ENCODE data around the gene PLCB1.

PLCB1 gene

DNA sequence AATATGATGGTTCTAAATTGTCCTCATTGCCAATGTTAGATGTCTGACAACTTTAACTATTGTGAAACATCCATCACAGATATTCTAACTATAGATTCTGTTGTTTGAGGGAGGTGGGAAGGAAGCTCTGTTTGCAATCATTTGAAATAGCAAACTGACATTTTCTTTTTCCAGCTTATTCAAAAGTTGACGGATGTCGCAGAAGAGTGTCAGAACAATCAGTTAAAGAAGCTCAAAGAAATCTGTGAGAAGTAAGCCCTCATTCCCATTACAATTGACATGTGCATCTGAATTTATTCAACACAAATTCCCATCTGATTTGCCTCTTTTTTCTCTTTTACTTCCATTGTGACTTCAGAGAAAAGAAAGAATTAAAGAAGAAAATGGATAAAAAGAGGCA, 656.2 kb downstream of the PLCB1 start:
- Histone ChIP-seq H3K4me3 (ENCODE audit: low read depth in 1 of 2, low read length in 2 of 2) (no peak overlapping the region), H4K20me1 (ENCODE audit: insufficient read depth, low read length) (no peaks in the 10 kb centered on the region), H3K79me2 (ENCODE audit: insufficient read depth, low read length) (no peaks in the 10 kb centered on the region), H3K9me3 (ENCODE audit: insufficient read depth, low read length, severe bottlenecking) (no peaks in the 10 kb centered on the region), H2AFZ (ENCODE audit: low read depth, low read length) (no peak overlapping the region), H3K36me3 (ENCODE audit: insufficient read depth, low read length) (peaks cover 44% of the 10 kb centered on the region), H3K27me3 (ENCODE audit: insufficient read depth, low read length, poor library complexity) (no peaks in the 10 kb centered on the region), H3K4me2 (ENCODE audit: insufficient read depth, low read length) (no peak overlapping the region), H3K9ac (ENCODE audit: low read depth, low read length) (no peak overlapping the region), H3K27ac (ENCODE audit: low read length) (no peak overlapping the region), H3K4me1 (ENCODE audit: insufficient read depth, low read length) (no peaks in the 10 kb centered on the region)
- no peak for ATAC-seq (ENCODE audit: insufficient read depth, low read depth)
- DNase-seq = no peak
- no peak for TF ChIP-seq EZH2 (IDR thresholded peaks at IDR 0.05; ENCODE audit: borderline replicate concordance, low read depth, low read length, severe bottlenecking)
- TF ChIP-seq, protein P1, sequence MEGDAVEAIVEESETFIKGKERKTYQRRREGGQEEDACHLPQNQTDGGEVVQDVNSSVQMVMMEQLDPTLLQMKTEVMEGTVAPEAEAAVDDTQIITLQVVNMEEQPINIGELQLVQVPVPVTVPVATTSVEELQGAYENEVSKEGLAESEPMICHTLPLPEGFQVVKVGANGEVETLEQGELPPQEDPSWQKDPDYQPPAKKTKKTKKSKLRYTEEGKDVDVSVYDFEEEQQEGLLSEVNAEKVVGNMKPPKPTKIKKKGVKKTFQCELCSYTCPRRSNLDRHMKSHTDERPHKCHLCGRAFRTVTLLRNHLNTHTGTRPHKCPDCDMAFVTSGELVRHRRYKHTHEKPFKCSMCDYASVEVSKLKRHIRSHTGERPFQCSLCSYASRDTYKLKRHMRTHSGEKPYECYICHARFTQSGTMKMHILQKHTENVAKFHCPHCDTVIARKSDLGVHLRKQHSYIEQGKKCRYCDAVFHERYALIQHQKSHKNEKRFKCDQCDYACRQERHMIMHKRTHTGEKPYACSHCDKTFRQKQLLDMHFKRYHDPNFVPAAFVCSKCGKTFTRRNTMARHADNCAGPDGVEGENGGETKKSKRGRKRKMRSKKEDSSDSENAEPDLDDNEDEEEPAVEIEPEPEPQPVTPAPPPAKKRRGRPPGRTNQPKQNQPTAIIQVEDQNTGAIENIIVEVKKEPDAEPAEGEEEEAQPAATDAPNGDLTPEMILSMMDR (IDR thresholded peaks at IDR 0.05; ENCODE audit: borderline replicate concordance, extremely low read depth, low read length, poor library complexity, severe bottlenecking) = no peak

DNA sequence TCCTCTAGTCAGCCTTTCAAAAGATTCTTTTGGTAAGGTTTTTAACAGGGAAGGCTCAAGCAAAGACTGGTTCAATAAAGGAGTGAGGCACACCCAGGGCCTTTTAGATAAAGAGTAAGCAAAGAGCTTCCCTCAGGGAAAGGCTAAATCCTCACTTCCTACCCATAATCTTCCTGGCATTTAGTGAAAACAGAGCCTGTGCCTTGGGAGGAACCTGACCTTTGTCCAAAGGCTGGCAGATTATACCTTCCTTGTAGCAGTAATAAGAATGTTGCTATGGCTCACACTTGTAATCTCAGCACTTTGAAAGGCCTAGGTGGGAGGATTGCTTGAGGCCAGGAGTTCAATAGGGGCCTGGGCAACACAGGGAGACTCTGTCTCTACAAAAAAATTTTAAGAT, 656.8 kb downstream of the PLCB1 start:
- no peak overlapping the region for H2AFZ ChIP-seq (ENCODE audit: low read depth, low read length)
- H4K20me1 ChIP-seq (ENCODE audit: insufficient read depth, low read length) = no peaks in the 10 kb centered on the region
- no peak overlapping the region for H3K27ac ChIP-seq (ENCODE audit: low read length)
- TF ChIP-seq EZH2 (IDR thresholded peaks at IDR 0.05; ENCODE audit: borderline replicate concordance, low read depth, low read length, severe bottlenecking) = no peak
- TF ChIP-seq, protein P1 (IDR thresholded peaks at IDR 0.05; ENCODE audit: borderline replicate concordance, extremely low read depth, low read length, poor library complexity, severe bottlenecking) = no peak
- ATAC-seq (ENCODE audit: insufficient read depth, low read depth) (no peak), DNase-seq (no peak)
- H3K4me3 ChIP-seq (ENCODE audit: low read depth in 1 of 2, low read length in 2 of 2) = no peak overlapping the region
- H3K4me1 ChIP-seq (ENCODE audit: insufficient read depth, low read length) = no peaks in the 10 kb centered on the region
- H3K9me3 ChIP-seq (ENCODE audit: insufficient read depth, low read length, severe bottlenecking) = no peaks in the 10 kb centered on the region
- H3K9ac ChIP-seq (ENCODE audit: low read depth, low read length) = no peak overlapping the region
- peaks cover 44% of the 10 kb centered on the region for H3K36me3 ChIP-seq (ENCODE audit: insufficient read depth, low read length)
- H3K27me3 ChIP-seq (ENCODE audit: insufficient read depth, low read length, poor library complexity) = no peaks in the 10 kb centered on the region
- no peaks in the 10 kb centered on the region for H3K79me2 ChIP-seq (ENCODE audit: insufficient read depth, low read length)
- no peak overlapping the region for H3K4me2 ChIP-seq (ENCODE audit: insufficient read depth, low read length)

DNA sequence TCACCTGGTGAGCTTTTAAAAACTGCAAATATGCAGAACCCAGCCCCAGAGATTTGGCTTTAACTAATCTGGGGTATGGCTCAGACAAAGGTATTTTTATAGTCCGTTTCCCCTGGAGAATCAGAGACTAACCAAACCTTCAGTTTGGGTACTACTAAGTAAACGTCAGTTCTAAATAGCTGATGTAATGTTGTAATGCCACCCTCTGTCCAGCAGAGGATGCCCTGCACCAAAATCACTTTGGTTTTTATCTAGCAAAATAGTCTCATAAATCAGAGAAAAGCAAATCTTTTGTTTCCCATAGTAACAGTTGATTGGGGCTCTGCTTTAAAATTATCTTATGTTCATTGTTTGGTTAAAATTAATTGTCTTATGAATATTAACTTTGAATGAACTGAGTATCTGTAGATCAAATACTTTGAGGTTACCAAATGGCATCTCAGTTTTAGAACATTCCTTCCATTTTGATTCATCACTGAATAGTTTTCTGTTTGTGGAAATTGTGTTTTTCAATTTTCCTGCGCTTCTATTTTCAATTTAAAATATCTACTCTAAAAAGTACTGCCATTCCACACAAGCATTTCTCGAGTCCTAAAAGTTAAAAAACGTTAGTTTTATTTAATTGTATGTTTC, 658.5 kb downstream of the PLCB1 start:
- peak; percentile 39 for DNase-seq

More for the DNA sequence above, 658.5 kb downstream of the PLCB1 start:
- peak; percentile 67 for ATAC-seq (ENCODE audit: insufficient read depth, low read depth)
- no peak overlapping the region for H3K27ac ChIP-seq (ENCODE audit: low read length)
- no peak overlapping the region for H2AFZ ChIP-seq (ENCODE audit: low read depth, low read length)
- H3K9ac ChIP-seq (ENCODE audit: low read depth, low read length) = no peak overlapping the region
- H3K4me2 ChIP-seq (ENCODE audit: insufficient read depth, low read length) = no peak overlapping the region
- no peaks in the 10 kb centered on the region for H3K9me3 ChIP-seq (ENCODE audit: insufficient read depth, low read length, severe bottlenecking)
- no peaks in the 10 kb centered on the region for H3K27me3 ChIP-seq (ENCODE audit: insufficient read depth, low read length, poor library complexity)
- no peaks in the 10 kb centered on the region for H4K20me1 ChIP-seq (ENCODE audit: insufficient read depth, low read length)
- no peak for TF ChIP-seq EZH2 (IDR thresholded peaks at IDR 0.05; ENCODE audit: borderline replicate concordance, low read depth, low read length, severe bottlenecking)
- TF ChIP-seq, protein P1 (IDR thresholded peaks at IDR 0.05; ENCODE audit: borderline replicate concordance, extremely low read depth, low read length, poor library complexity, severe bottlenecking) = peak; percentile 91
- no peak overlapping the region for H3K4me3 ChIP-seq (ENCODE audit: low read depth in 1 of 2, low read length in 2 of 2)
- no peaks in the 10 kb centered on the region for H3K4me1 ChIP-seq (ENCODE audit: insufficient read depth, low read length)
- no peaks in the 10 kb centered on the region for H3K79me2 ChIP-seq (ENCODE audit: insufficient read depth, low read length)
- peaks cover 44% of the 10 kb centered on the region for H3K36me3 ChIP-seq (ENCODE audit: insufficient read depth, low read length)
